22Rv1 (cell line): Measurements from ENCODE around the gene VWF.

ENCODE experiments used
- CTCF ChIP-seq: fragments of 450-650 bp; IDR thresholded peaks from 2 replicates; pipeline ENCODE4 v1.5.1; 2017; ENCODE audit warnings: mild to moderate bottlenecking
- ZFX ChIP-seq: fragments of 450-650 bp; IDR thresholded peaks from 2 replicates; pipeline ENCODE4 v1.6.1; 2017; ENCODE audit warnings: antibody characterized with exemption, borderline replicate concordance

DNA sequence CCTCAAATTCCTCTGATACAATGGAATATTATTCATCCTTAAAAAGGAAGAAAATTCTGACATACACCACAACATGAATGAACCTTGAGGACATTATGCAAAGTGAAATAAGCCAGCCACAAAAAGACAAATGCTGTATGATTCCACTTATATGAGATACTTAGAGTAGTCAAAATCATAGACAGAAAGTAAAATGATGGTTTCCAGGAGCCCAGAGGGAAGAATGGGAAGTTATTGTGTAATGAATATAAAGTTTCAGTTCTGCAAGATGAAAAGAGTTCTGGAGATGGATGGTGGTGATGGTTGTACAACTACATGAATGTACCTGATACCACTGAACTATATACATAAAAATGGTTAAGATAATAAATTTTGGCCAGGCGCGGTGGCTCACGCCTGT, 18.3 kb downstream of the VWF start:
- TF ChIP-seq CTCF (no peak), ZFX (no peak)
